ENCODE results near the gene PRR16.

The PRR16 gene

GRCh38 chr5:120464627-120465435 is 731 bp downstream of the PRR16 start:
- Histone ChIP-seq H3K18ac (ENCODE audit: low read length) (peak overlapping the region; percentile 22), H3K4me3 (ENCODE audit: low read length) (peak overlapping the region; percentile 56), H2BK120ac (ENCODE audit: low read depth, low read length) (no peak overlapping the region), H4K5ac (ENCODE audit: low read length) (no peak overlapping the region), H3K79me2 (ENCODE audit: control insufficient read depth, insufficient read depth, low read length) (no peaks in the 10 kb centered on the region), H3K56ac (ENCODE audit: low read length) (peak overlapping the region; percentile 82), H3K23ac (ENCODE audit: low read length) (peak overlapping the region; percentile 20), H2AK5ac (ENCODE audit: low read length) (no peak overlapping the region), H2BK5ac (ENCODE audit: low read length) (no peak overlapping the region), H3K79me1 (ENCODE audit: low read length) (no peaks in the 10 kb centered on the region), H3K4ac (ENCODE audit: low read depth, low read length) (no peak overlapping the region), H3K9ac (ENCODE audit: low read length) (peak overlapping the region; percentile 38), H3K4me2 (ENCODE audit: low read length) (peak overlapping the region; percentile 47), H4K8ac (ENCODE audit: low read depth, low read length) (no peak overlapping the region), H3K36me3 (ENCODE audit: control insufficient read depth, insufficient read depth, low read length) (no peaks in the 10 kb centered on the region), H3K27ac (ENCODE audit: low read depth, low read length) (no peak overlapping the region), H2BK15ac (replicated peaks; ENCODE audit: low read depth) (no peak overlapping the region), H3K4me1 (ENCODE audit: control insufficient read depth, low read depth, low read length) (no peaks in the 10 kb centered on the region), H3K27me3 (ENCODE audit: insufficient read depth, low read length, poor library complexity) (no peaks in the 10 kb centered on the region)
- no CpG with 5 or more reads among the region's 33 CpGs for WGBS (ENCODE audit: extremely low coverage, insufficient coverage, low lambda C conversion rate)
- DNase-seq, result peak; percentile 71

DNA sequence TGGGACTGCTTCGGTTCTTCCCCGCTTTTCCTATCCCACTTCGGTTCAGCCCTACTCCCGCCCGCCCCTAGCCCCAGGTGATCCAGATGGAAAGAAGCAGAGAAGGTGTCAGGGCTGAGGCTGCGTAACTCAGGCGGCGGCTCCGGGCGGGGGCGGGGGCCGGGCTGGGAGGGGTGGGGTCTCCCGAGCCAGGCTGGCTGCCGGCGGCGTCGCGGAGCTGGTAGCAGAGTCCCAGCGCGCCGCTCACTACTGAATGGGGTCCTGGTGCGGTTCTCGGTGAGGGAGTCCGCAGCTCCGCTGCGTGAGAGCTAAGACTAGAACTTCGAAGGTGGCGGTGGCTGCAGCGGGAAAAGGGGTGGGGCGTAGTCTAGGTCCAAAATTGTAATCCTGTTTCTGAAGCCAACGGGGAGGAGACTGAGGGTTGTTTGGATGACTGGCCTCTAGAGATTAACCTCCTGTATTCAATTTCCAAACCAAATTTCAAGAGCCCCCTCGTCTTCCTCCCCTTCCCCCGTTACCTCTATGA is 1.4 kb downstream of the PRR16 start:
- DNase-seq, result peak; percentile 77
- Histone ChIP-seq H3K56ac (ENCODE audit: low read length) (peak overlapping the region; percentile 83), H2AK5ac (ENCODE audit: low read length) (no peak overlapping the region), H2BK5ac (ENCODE audit: low read length) (no peak overlapping the region), H4K5ac (ENCODE audit: low read length) (no peak overlapping the region), H3K4me2 (ENCODE audit: low read length) (peak overlapping the region; percentile 69), H3K27ac (ENCODE audit: low read depth, low read length) (no peak overlapping the region), H4K8ac (ENCODE audit: low read depth, low read length) (no peak overlapping the region), H3K4ac (ENCODE audit: low read depth, low read length) (no peak overlapping the region), H3K4me1 (ENCODE audit: control insufficient read depth, low read depth, low read length) (no peaks in the 10 kb centered on the region), H3K36me3 (ENCODE audit: control insufficient read depth, insufficient read depth, low read length) (no peaks in the 10 kb centered on the region), H3K27me3 (ENCODE audit: insufficient read depth, low read length, poor library complexity) (no peaks in the 10 kb centered on the region), H2BK15ac (replicated peaks; ENCODE audit: low read depth) (no peak overlapping the region), H3K79me1 (ENCODE audit: low read length) (no peaks in the 10 kb centered on the region), H2BK120ac (ENCODE audit: low read depth, low read length) (no peak overlapping the region), H3K9ac (ENCODE audit: low read length) (peak overlapping the region; percentile 69), H3K4me3 (ENCODE audit: low read length) (peak overlapping the region; percentile 59), H3K79me2 (ENCODE audit: control insufficient read depth, insufficient read depth, low read length) (no peaks in the 10 kb centered on the region), H3K18ac (ENCODE audit: low read length) (peak overlapping the region; percentile 22), H3K23ac (ENCODE audit: low read length) (no peak overlapping the region)
- WGBS (ENCODE audit: extremely low coverage, insufficient coverage, low lambda C conversion rate), result no CpG with 5 or more reads among the region's 33 CpGs

DNA sequence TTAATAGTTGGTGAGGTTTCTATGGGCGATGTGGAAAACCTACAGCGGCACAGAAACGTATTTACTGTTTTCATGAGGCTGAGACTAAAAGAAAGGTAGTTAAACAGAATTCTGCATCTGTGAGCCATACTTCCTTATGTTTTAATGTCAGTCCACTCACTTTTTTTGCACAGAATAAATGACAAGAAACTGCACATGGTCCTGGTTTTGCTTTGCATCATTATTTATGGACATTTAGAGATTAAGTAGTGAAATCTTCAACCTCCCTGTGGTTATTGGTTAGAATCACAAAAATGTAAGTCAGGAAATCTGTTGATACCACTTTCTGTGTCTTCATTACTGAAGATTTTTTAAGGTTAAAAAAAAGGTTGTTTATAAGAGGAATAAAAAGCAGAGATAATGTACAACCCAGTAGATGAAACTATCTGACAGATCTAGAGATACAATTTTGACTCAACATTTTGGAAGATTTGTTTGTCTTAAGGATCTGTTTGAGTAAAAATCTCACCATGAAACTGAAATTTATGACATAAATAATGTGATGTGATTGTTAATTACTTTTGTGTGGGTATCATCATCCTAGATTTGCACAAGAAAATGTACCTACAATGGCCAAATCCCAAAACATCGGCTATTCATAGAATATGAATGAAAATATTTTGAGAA is 2.4 kb downstream of the PRR16 start:
- Histone ChIP-seq H3K4me3 (ENCODE audit: low read length) (no peak overlapping the region), H2BK5ac (ENCODE audit: low read length) (no peak overlapping the region), H3K9ac (ENCODE audit: low read length) (no peak overlapping the region), H3K18ac (ENCODE audit: low read length) (no peak overlapping the region), H4K8ac (ENCODE audit: low read depth, low read length) (no peak overlapping the region), H3K79me2 (ENCODE audit: control insufficient read depth, insufficient read depth, low read length) (no peaks in the 10 kb centered on the region), H3K79me1 (ENCODE audit: low read length) (no peaks in the 10 kb centered on the region), H3K27ac (ENCODE audit: low read depth, low read length) (no peak overlapping the region), H3K23ac (ENCODE audit: low read length) (no peak overlapping the region), H4K5ac (ENCODE audit: low read length) (no peak overlapping the region), H2BK120ac (ENCODE audit: low read depth, low read length) (no peak overlapping the region), H2BK15ac (replicated peaks; ENCODE audit: low read depth) (no peak overlapping the region), H3K36me3 (ENCODE audit: control insufficient read depth, insufficient read depth, low read length) (no peaks in the 10 kb centered on the region), H3K4me2 (ENCODE audit: low read length) (no peak overlapping the region), H3K27me3 (ENCODE audit: insufficient read depth, low read length, poor library complexity) (no peaks in the 10 kb centered on the region), H2AK5ac (ENCODE audit: low read length) (no peak overlapping the region), H3K56ac (ENCODE audit: low read length) (no peak overlapping the region), H3K4ac (ENCODE audit: low read depth, low read length) (no peak overlapping the region), H3K4me1 (ENCODE audit: control insufficient read depth, low read depth, low read length) (no peaks in the 10 kb centered on the region)
- DNase-seq, result no peak
- no CpG with 5 or more reads among the region's 4 CpGs for WGBS (ENCODE audit: extremely low coverage, insufficient coverage, low lambda C conversion rate)

DNA sequence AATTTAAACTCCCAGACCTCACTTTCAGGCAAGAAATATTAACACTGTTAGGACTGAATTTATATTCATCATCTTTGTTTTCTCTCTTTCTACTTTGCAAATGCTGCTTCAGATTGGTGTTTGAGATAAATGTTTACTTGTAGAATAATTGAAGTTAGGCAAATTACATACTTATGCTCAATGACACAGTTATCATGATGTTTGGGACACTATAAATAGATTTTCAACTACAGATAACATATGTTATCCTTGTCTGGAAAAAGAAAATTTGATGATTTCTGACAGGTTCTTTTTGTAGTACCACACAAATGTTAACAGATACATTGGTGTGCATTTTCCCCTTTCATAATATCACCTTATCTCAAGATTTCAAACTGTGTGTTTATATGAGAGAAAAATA is 7.9 kb downstream of the PRR16 start:
- Histone ChIP-seq H2BK15ac (replicated peaks; ENCODE audit: low read depth) (no peak overlapping the region), H4K5ac (ENCODE audit: low read length) (no peak overlapping the region), H3K4me3 (ENCODE audit: low read length) (no peak overlapping the region), H3K4ac (ENCODE audit: low read depth, low read length) (no peak overlapping the region), H3K23ac (ENCODE audit: low read length) (no peak overlapping the region), H3K18ac (ENCODE audit: low read length) (no peak overlapping the region), H2BK120ac (ENCODE audit: low read depth, low read length) (no peak overlapping the region), H4K8ac (ENCODE audit: low read depth, low read length) (no peak overlapping the region), H3K27ac (ENCODE audit: low read depth, low read length) (no peak overlapping the region), H2BK5ac (ENCODE audit: low read length) (no peak overlapping the region), H3K4me1 (ENCODE audit: control insufficient read depth, low read depth, low read length) (no peaks in the 10 kb centered on the region), H3K36me3 (ENCODE audit: control insufficient read depth, insufficient read depth, low read length) (no peaks in the 10 kb centered on the region), H3K9ac (ENCODE audit: low read length) (no peak overlapping the region), H3K79me2 (ENCODE audit: control insufficient read depth, insufficient read depth, low read length) (no peaks in the 10 kb centered on the region), H3K79me1 (ENCODE audit: low read length) (no peaks in the 10 kb centered on the region), H2AK5ac (ENCODE audit: low read length) (no peak overlapping the region), H3K27me3 (ENCODE audit: insufficient read depth, low read length, poor library complexity) (no peaks in the 10 kb centered on the region), H3K4me2 (ENCODE audit: low read length) (no peak overlapping the region), H3K56ac (ENCODE audit: low read length) (no peak overlapping the region)
- no peak for DNase-seq

GRCh38 chr5:120472911-120473310 is 8.8 kb downstream of the PRR16 start:
- Histone ChIP-seq H3K4me1 (ENCODE audit: control insufficient read depth, low read depth, low read length) (no peaks in the 10 kb centered on the region), H3K4me3 (ENCODE audit: low read length) (no peak overlapping the region), H2BK5ac (ENCODE audit: low read length) (no peak overlapping the region), H4K5ac (ENCODE audit: low read length) (no peak overlapping the region), H4K8ac (ENCODE audit: low read depth, low read length) (no peak overlapping the region), H2AK5ac (ENCODE audit: low read length) (no peak overlapping the region), H2BK15ac (replicated peaks; ENCODE audit: low read depth) (no peak overlapping the region), H3K27ac (ENCODE audit: low read depth, low read length) (no peak overlapping the region), H3K9ac (ENCODE audit: low read length) (no peak overlapping the region), H3K79me2 (ENCODE audit: control insufficient read depth, insufficient read depth, low read length) (no peaks in the 10 kb centered on the region), H3K56ac (ENCODE audit: low read length) (no peak overlapping the region), H3K18ac (ENCODE audit: low read length) (no peak overlapping the region), H2BK120ac (ENCODE audit: low read depth, low read length) (no peak overlapping the region), H3K4me2 (ENCODE audit: low read length) (no peak overlapping the region), H3K23ac (ENCODE audit: low read length) (no peak overlapping the region), H3K79me1 (ENCODE audit: low read length) (no peaks in the 10 kb centered on the region), H3K4ac (ENCODE audit: low read depth, low read length) (no peak overlapping the region), H3K27me3 (ENCODE audit: insufficient read depth, low read length, poor library complexity) (no peaks in the 10 kb centered on the region), H3K36me3 (ENCODE audit: control insufficient read depth, insufficient read depth, low read length) (no peaks in the 10 kb centered on the region)
- DNase-seq, result no peak

All from mesendoderm (in vitro differentiated cells).